Liver (tissue), 3 donors: ENCODE measurements around the gene TNFSF8.

Experiments used
- EGR1 ChIP-seq, 2 donors: IDR thresholded peaks; 2 replicates each; pipeline ENCODE4 v1.6.1; 2016 to 2018; ENCODE audit warnings: antibody characterized with exemption in 2 of 2, low read depth in 2 of 2
- GABPA ChIP-seq, 2 donors: IDR thresholded peaks in 1 of 2; conservative IDR thresholded peaks in 1 of 2; 2 replicates each; pipeline ENCODE4 v1.6.1; 2016; ENCODE audit warnings: antibody characterized with exemption in 2 of 2, mild to moderate bottlenecking in 1 of 2, moderate library complexity in 1 of 2
- HNF4A ChIP-seq, 2 donors: conservative IDR thresholded peaks; 2 replicates each; pipeline ENCODE4 v1.6.1; 2016; ENCODE audit warnings: antibody characterized with exemption in 2 of 2, mild to moderate bottlenecking in 2 of 2
- JUND ChIP-seq, 2 donors: IDR thresholded peaks; 2 replicates each; pipeline ENCODE4 v1.6.1; 2016; ENCODE audit warnings: antibody characterized with exemption in 2 of 2
- NR2F2 ChIP-seq: IDR thresholded peaks from 2 replicates; pipeline ENCODE4 v1.6.1; 2016; ENCODE audit warnings: antibody characterized with exemption
- RAD21 ChIP-seq, 2 donors: IDR thresholded peaks; 2 replicates each; pipeline ENCODE4 v1.6.1; 2016; ENCODE audit warnings: antibody characterized with exemption in 2 of 2, mild to moderate bottlenecking in 2 of 2
- SP1 ChIP-seq: IDR thresholded peaks from 2 replicates; pipeline ENCODE4 v1.6.1; 2018; ENCODE audit warnings: antibody characterized with exemption, mild to moderate bottlenecking
- YY1 ChIP-seq: IDR thresholded peaks from 2 replicates; pipeline ENCODE4 v1.6.1; 2016; ENCODE audit warnings: antibody characterized with exemption, mild to moderate bottlenecking
- TF ChIP-seq, protein P1 (sequence below): fragments of 150-350 bp; IDR thresholded peaks from 2 replicates; pipeline ENCODE4 v1.5.1; 2017; ENCODE audit warnings: improper control_type of control experiment, low read depth, low read length; ENCODE audit not compliant: missing input control
- TF ChIP-seq, protein P2 (sequence below): IDR thresholded peaks from 2 replicates; pipeline ENCODE4 v1.6.1; 2016; ENCODE audit warnings: antibody characterized with exemption, mild to moderate bottlenecking
- TF ChIP-seq, protein P3 (sequence below): IDR thresholded peaks from 2 replicates; pipeline ENCODE4 v1.6.1; 2016; ENCODE audit warnings: antibody characterized with exemption
- TF ChIP-seq, protein P4 (sequence below): IDR thresholded peaks from 2 replicates; pipeline ENCODE4 v1.6.1; 2016; ENCODE audit warnings: antibody characterized with exemption
- donor health status: healthy.
- donor health status: healthy.

DNA sequence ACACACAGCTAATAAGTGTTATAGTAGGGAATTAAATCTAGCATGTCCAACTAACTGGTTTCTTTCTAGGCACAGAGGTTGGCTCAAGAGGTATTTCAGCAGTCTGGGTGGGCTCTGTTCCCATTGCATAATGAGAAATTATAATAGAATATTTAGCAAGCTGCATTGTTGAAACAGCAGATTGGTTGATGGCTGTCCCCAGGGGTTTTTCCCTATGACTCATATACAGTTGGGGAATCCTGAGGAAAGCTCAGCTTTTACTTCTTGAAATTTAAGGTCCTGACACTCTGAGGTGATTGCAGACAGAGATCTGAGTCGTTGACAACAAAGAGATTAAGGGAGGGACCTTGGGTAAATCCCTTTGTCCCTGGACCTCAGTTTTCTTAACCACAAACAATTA is 38.3 kb upstream of the TNFSF8 start:
- TF ChIP-seq, protein P1, sequence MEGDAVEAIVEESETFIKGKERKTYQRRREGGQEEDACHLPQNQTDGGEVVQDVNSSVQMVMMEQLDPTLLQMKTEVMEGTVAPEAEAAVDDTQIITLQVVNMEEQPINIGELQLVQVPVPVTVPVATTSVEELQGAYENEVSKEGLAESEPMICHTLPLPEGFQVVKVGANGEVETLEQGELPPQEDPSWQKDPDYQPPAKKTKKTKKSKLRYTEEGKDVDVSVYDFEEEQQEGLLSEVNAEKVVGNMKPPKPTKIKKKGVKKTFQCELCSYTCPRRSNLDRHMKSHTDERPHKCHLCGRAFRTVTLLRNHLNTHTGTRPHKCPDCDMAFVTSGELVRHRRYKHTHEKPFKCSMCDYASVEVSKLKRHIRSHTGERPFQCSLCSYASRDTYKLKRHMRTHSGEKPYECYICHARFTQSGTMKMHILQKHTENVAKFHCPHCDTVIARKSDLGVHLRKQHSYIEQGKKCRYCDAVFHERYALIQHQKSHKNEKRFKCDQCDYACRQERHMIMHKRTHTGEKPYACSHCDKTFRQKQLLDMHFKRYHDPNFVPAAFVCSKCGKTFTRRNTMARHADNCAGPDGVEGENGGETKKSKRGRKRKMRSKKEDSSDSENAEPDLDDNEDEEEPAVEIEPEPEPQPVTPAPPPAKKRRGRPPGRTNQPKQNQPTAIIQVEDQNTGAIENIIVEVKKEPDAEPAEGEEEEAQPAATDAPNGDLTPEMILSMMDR: no peak
- TF ChIP-seq, protein P2, sequence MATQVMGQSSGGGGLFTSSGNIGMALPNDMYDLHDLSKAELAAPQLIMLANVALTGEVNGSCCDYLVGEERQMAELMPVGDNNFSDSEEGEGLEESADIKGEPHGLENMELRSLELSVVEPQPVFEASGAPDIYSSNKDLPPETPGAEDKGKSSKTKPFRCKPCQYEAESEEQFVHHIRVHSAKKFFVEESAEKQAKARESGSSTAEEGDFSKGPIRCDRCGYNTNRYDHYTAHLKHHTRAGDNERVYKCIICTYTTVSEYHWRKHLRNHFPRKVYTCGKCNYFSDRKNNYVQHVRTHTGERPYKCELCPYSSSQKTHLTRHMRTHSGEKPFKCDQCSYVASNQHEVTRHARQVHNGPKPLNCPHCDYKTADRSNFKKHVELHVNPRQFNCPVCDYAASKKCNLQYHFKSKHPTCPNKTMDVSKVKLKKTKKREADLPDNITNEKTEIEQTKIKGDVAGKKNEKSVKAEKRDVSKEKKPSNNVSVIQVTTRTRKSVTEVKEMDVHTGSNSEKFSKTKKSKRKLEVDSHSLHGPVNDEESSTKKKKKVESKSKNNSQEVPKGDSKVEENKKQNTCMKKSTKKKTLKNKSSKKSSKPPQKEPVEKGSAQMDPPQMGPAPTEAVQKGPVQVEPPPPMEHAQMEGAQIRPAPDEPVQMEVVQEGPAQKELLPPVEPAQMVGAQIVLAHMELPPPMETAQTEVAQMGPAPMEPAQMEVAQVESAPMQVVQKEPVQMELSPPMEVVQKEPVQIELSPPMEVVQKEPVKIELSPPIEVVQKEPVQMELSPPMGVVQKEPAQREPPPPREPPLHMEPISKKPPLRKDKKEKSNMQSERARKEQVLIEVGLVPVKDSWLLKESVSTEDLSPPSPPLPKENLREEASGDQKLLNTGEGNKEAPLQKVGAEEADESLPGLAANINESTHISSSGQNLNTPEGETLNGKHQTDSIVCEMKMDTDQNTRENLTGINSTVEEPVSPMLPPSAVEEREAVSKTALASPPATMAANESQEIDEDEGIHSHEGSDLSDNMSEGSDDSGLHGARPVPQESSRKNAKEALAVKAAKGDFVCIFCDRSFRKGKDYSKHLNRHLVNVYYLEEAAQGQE: no peak
- TF ChIP-seq GABPA (IDR thresholded peaks at IDR 0.05 in 1 of 2, conservative IDR thresholded peaks at IDR 0.05 in 1 of 2): no peak
- TF ChIP-seq SP1: no peak
- TF ChIP-seq YY1: no peak
- TF ChIP-seq EGR1 (IDR thresholded peaks at IDR 0.05; ENCODE audit: low read depth in 2 of 2): no peak
- TF ChIP-seq RAD21 (IDR thresholded peaks at IDR 0.05): no peak
- TF ChIP-seq, protein P3, sequence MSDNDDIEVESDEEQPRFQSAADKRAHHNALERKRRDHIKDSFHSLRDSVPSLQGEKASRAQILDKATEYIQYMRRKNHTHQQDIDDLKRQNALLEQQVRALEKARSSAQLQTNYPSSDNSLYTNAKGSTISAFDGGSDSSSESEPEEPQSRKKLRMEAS: no peak
- TF ChIP-seq, protein P4, sequence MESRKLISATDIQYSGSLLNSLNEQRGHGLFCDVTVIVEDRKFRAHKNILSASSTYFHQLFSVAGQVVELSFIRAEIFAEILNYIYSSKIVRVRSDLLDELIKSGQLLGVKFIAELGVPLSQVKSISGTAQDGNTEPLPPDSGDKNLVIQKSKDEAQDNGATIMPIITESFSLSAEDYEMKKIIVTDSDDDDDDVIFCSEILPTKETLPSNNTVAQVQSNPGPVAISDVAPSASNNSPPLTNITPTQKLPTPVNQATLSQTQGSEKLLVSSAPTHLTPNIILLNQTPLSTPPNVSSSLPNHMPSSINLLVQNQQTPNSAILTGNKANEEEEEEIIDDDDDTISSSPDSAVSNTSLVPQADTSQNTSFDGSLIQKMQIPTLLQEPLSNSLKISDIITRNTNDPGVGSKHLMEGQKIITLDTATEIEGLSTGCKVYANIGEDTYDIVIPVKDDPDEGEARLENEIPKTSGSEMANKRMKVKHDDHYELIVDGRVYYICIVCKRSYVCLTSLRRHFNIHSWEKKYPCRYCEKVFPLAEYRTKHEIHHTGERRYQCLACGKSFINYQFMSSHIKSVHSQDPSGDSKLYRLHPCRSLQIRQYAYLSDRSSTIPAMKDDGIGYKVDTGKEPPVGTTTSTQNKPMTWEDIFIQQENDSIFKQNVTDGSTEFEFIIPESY: no peak
- TF ChIP-seq JUND (IDR thresholded peaks at IDR 0.05): no peak
- TF ChIP-seq NR2F2: no peak
- no peak for TF ChIP-seq HNF4A (conservative IDR thresholded peaks at IDR 0.05)
